ENCODE measurements around the gene SYNE1.

DNA sequence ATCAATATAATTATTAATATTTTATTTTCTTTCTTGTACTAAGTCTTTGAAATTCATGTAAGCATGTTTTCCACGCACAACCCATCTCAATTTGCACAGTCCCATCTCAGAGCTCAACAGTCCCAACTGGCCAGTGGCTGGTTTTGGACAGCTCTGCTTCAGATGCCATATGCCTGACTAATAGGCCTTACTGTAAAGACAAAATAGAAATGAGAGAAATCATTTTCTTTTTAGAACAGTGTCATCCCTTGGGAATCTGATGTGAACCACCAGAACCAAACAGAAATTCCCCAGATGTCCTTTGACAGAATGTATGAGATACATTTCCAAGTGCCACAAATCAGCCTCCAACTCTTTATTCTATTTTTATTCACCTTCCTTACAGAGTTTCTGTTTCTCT lies 490.8 kb downstream of the SYNE1 start:
- TF ChIP-seq CTCF (IDR thresholded peaks at IDR 0.05) (no peak), EZH2phosphoT487 (IDR thresholded peaks at IDR 0.05) (no peak), EZH2 (IDR thresholded peaks at IDR 0.05) (no peak)

Measured in neural progenitor cell (in vitro differentiated cells).